Peyer's patch (tissue), 4 donors: ENCODE results near the gene CDH4. TPM values are rescaled to one million over a fixed set of nuclear protein-coding genes. Genes with fewer than 3 reads are reported as not detected.

Source experiments
- DNase-seq, 3 donors: peaks; one replicate each; pipeline ENCODE4 v3.0.0-alpha.2; 2017 to 2019
- H3K27ac ChIP-seq, 4 donors: fragments of 200-600 bp; sonication (generic); one replicate each; pipeline ENCODE4 v1.5.1; 2016 to 2019
- H3K27me3 ChIP-seq, 2 donors: fragments of 200-600 bp; sonication (generic); one replicate each; pipeline ENCODE4 v1.5.1; 2019
- H3K36me3 ChIP-seq, 3 donors: fragments of 200-600 bp; sonication (generic); one replicate each; pipeline ENCODE4 v1.5.1; 2016 to 2019
- H3K4me1 ChIP-seq, 4 donors: fragments of 200-600 bp; sonication (generic); one replicate each; pipeline ENCODE4 v1.5.1; 2016 to 2019
- H3K4me3 ChIP-seq, 4 donors: fragments of 200-600 bp; sonication (generic); 1 replicate in 3 of 4; 2 replicates in 1 of 4; pipeline ENCODE4 v1.5.1; 2016 to 2019; ENCODE audit warnings: mild to moderate bottlenecking in 1 of 4
- H3K9me3 ChIP-seq, 4 donors: fragments of 200-600 bp; sonication (generic); one replicate each; pipeline ENCODE4 v1.5.1; 2016 to 2019; ENCODE audit warnings: mild to moderate bottlenecking in 1 of 4
- POLR2A ChIP-seq, 2 donors: fragments of 450-650 bp; IDR thresholded peaks; one replicate each; pipeline ENCODE4 v1.5.1; 2017; ENCODE audit warnings: antibody characterized with exemption in 2 of 2, mild to moderate bottlenecking in 2 of 2, moderate library complexity in 2 of 2
- total RNA-seq, 4 donors: library from RNA; depleted of rRNA; stranded (reverse); fragments of >200 nt; gene quantifications; one replicate each; pipeline ENCODE4 v1.1.0, GENCODE V29; 2016
- TF ChIP-seq, protein P1 (sequence below), 6 experiments: fragments of 450-650 bp in 4 of 6; fragments of 200-600 bp in 2 of 6; sonication (generic) in 1 of 6; IDR thresholded peaks; one replicate each; pipeline ENCODE4 v1.5.1; 2017 to 2019; ENCODE audit warnings: antibody characterized with exemption in 6 of 6, mild to moderate bottlenecking in 3 of 6, moderate library complexity in 1 of 6

Gene CDH4
- total RNA-seq, 4 donors from 2014 or later = 0.27 TPM; not detected in 3

DNA sequence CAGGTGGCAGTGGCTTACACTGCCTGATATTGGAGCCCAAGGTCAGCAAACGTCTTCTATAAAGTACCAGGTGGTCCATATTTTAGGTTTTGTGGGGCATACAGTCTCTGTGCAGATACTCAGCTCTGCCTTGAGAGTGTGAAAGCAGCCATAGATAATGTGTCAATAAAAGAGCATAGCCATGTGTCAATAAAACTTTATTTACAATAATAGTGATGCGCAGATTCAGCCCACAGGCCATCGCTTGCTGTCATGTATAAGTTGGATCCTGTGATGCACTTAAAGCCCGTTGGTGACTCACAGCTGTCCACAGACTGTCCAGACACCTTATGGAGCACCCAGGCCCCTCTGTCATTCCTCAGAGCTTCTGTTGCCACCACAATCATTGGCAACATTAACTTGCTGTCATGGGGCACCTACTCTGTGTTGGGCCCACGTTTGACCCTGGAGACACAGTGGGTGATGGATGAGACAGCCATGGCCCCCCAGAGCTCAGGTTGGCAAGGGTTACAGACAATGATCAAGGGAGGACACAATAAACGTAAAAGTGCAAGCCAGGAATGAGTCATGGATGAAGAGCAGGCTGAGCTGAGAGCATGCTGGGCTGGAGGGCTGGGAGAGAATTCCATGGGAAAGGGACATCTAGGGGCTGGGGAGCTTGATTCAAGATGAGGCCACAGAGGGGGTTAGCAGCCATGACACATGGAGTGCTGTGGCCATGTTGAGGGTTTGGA, 640.0 kb downstream of the CDH4 start:
- Histone ChIP-seq H3K36me3 (no peaks in the 10 kb centered on the region), H3K9me3 (no peaks in the 10 kb centered on the region), H3K27ac (no peak overlapping the region), H3K4me1 (no peaks in the 10 kb centered on the region), H3K27me3 (no peaks in the 10 kb centered on the region), H3K4me3 (no peak overlapping the region)
- no peak for DNase-seq
- TF ChIP-seq POLR2A (IDR thresholded peaks at IDR 0.05) = no peak
- TF ChIP-seq, protein P1, sequence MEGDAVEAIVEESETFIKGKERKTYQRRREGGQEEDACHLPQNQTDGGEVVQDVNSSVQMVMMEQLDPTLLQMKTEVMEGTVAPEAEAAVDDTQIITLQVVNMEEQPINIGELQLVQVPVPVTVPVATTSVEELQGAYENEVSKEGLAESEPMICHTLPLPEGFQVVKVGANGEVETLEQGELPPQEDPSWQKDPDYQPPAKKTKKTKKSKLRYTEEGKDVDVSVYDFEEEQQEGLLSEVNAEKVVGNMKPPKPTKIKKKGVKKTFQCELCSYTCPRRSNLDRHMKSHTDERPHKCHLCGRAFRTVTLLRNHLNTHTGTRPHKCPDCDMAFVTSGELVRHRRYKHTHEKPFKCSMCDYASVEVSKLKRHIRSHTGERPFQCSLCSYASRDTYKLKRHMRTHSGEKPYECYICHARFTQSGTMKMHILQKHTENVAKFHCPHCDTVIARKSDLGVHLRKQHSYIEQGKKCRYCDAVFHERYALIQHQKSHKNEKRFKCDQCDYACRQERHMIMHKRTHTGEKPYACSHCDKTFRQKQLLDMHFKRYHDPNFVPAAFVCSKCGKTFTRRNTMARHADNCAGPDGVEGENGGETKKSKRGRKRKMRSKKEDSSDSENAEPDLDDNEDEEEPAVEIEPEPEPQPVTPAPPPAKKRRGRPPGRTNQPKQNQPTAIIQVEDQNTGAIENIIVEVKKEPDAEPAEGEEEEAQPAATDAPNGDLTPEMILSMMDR (IDR thresholded peaks at IDR 0.05) = no peak

DNA sequence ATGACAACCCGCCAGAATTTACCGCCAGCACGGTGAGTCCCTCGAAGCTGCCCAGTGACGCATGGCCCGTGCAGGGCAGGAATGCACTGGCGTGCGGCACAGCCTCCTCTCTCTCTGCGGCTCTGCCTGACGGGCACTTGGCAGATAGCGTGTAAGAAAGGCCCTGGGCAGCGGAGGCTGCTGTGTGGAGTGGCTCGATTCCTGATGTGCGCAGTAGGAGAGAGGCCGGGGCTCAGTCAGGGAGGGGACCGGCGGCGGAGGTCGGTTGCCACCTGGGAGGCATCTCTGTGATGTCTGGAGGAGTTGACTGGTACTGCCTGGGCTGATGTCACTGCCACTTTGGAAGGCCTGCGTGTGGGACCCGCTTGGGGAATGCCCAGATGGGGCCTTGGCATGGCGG, 643.0 kb downstream of the CDH4 start:
- no peaks in the 10 kb centered on the region for H3K4me1 ChIP-seq
- TF ChIP-seq, protein P1 (IDR thresholded peaks at IDR 0.05) = no peak
- TF ChIP-seq POLR2A (IDR thresholded peaks at IDR 0.05) = no peak
- H3K27me3 ChIP-seq = no peaks in the 10 kb centered on the region
- H3K9me3 ChIP-seq = no peaks in the 10 kb centered on the region
- no peaks in the 10 kb centered on the region for H3K36me3 ChIP-seq
- no peak overlapping the region for H3K27ac ChIP-seq
- no peak for DNase-seq
- H3K4me3 ChIP-seq = no peak overlapping the region

GRCh38 chr20:61895686-61896057, 643.6 kb downstream of the CDH4 start:
- H3K9me3 ChIP-seq = no peaks in the 10 kb centered on the region
- DNase-seq = no peak
- H3K4me3 ChIP-seq = no peak overlapping the region
- no peaks in the 10 kb centered on the region for H3K36me3 ChIP-seq
- H3K27me3 ChIP-seq = no peaks in the 10 kb centered on the region
- no peak for TF ChIP-seq POLR2A (IDR thresholded peaks at IDR 0.05)
- TF ChIP-seq, protein P1 (IDR thresholded peaks at IDR 0.05) = no peak
- no peak overlapping the region for H3K27ac ChIP-seq
- H3K4me1 ChIP-seq = no peaks in the 10 kb centered on the region

GRCh38 chr20:61896058-61896961, 644.2 kb downstream of the CDH4 start:
- Histone ChIP-seq H3K36me3 (no peaks in the 10 kb centered on the region), H3K27ac (no peak overlapping the region), H3K4me1 (no peaks in the 10 kb centered on the region), H3K9me3 (no peaks in the 10 kb centered on the region), H3K4me3 (no peak overlapping the region), H3K27me3 (no peaks in the 10 kb centered on the region)
- no peak for TF ChIP-seq POLR2A (IDR thresholded peaks at IDR 0.05)
- TF ChIP-seq, protein P1 (IDR thresholded peaks at IDR 0.05) = peak in 4 of 6 experiments; percentile 44 to 53 (median 46)
- DNase-seq = no peak

DNA sequence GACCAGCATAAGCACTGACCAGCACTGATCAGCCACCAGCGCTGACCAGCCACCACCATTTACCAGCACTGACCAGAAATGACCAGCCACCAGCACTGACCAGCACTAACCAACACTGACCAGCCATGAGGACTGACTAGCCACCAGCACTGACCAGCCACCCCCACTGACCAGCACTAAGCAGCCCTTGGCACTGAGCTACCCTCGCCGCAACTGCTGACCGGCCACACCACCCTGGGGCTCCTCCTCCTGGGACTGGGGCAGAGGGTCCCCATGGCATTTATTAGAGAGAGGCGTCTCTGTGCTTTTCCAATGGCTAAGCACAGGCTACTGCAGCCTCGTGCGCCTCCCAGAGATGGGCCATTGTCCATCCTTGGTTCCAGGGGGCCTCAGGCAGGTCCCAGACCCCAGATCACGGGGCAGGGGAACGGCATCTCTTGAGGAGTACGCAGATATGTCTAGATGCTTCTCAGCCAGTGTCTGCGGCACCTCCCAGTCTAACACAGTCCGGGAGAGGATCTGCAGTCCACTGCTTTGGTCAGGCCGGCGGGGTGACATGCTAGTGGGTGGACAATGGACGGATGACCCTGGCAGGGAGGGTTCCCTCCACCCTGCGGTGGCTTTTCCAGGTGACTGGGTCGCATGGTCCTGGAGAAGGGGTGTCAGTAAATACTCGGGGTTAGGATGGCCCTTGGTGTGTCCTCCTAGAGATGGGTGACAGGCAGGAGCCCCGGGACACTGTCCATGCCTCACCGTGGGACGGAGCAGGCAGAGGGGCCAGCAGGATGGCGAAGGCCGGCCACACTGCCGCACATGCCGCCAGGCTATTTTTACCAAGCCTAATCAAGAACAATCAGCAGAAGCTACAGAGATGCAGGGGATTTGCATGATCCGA, 645.6 kb downstream of the CDH4 start:
- H3K27ac ChIP-seq = no peak overlapping the region
- TF ChIP-seq, protein P1 (IDR thresholded peaks at IDR 0.05) = no peak
- TF ChIP-seq POLR2A (IDR thresholded peaks at IDR 0.05) = no peak
- no peak for DNase-seq

More for the DNA sequence above, 645.6 kb downstream of the CDH4 start:
- no peak overlapping the region for H3K4me3 ChIP-seq
- H3K27me3 ChIP-seq = no peaks in the 10 kb centered on the region
- no peaks in the 10 kb centered on the region for H3K4me1 ChIP-seq
- no peaks in the 10 kb centered on the region for H3K9me3 ChIP-seq
- no peaks in the 10 kb centered on the region for H3K36me3 ChIP-seq
